ENCODE data around the gene ADGRG2.

DNA sequence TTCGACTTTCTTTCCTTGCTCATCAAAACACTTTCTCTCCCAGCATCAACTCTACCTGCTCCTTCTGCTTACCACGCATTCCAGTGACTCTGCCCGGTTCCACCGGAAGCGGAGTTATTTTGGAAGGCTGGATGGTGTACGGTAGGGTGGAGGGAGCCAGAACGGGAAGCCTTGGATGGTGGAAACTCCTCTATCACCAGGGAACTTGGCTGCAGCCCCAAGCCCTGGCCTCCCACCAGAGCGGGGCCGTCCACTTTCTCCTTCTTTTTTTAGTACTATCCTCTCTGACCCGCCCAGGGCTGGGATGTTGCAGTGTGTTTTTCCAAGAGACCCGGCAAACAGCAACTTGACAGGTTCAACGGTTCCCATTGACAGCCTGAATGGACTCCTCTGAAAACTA lies 27.6 kb downstream of the ADGRG2 start:
- TF ChIP-seq CTCF (IDR thresholded peaks at IDR 0.05) (no peak), EZH2 (IDR thresholded peaks at IDR 0.05; ENCODE audit: borderline replicate concordance, insufficient read depth, low read depth, low read length, poor library complexity, severe bottlenecking) (no peak)

Data from B cell (primary cell).